Tibial artery (tissue), 4 donors: ENCODE results near the gene KASH5.
"Not testable (repeated sequence)": the region's sequence is repeated elsewhere in the genome, so short reads cannot be mapped to it uniquely, and the experiment has no call there.

ENCODE experiments used
- DNase-seq, 2 donors: peaks; one replicate each; pipeline ENCODE4 v3.0.0-alpha.2; 2019
- H3K27ac ChIP-seq, 2 donors: fragments of 200-600 bp; sonication (generic) in 1 of 2; 1 replicate in 1 of 2; 2 replicates in 1 of 2; pipeline ENCODE4 v1.5.1; 2018 to 2019; ENCODE audit warnings: mild to moderate bottlenecking in 1 of 2
- H3K27me3 ChIP-seq, 2 donors: fragments of 200-600 bp; sonication (generic) in 1 of 2; one replicate each; pipeline versions ENCODE4 v1.5.1 to v1.6.0; 2016 to 2019
- H3K36me3 ChIP-seq, 3 donors: fragments of 200-600 bp; sonication (generic) in 2 of 3; one replicate each; pipeline ENCODE4 v1.5.1; 2016 to 2019; ENCODE audit warnings: mild to moderate bottlenecking in 2 of 3
- H3K4me1 ChIP-seq, 4 donors: fragments of 200-600 bp; sonication (generic) in 2 of 4; 1 replicate in 3 of 4; 2 replicates in 1 of 4; pipeline ENCODE4 v1.5.1; 2016 to 2019
- H3K4me3 ChIP-seq, 2 donors: fragments of 200-600 bp; sonication (generic) in 1 of 2; 1 replicate in 1 of 2; 2 replicates in 1 of 2; pipeline ENCODE4 v1.5.1; 2018 to 2019; ENCODE audit warnings: mild to moderate bottlenecking in 2 of 2
- H3K9me3 ChIP-seq, 3 donors: fragments of 200-600 bp; sonication (generic) in 1 of 3; one replicate each; pipeline ENCODE4 v1.5.1; 2016 to 2019
- CTCF ChIP-seq, 2 experiments: fragments of 200-600 bp in 1 of 2; fragments of 450-650 bp in 1 of 2; IDR thresholded peaks; one replicate each; pipeline ENCODE4 v1.5.1; 2017 to 2019; ENCODE audit warnings: antibody characterized with exemption in 2 of 2, mild to moderate bottlenecking in 1 of 2, moderate library complexity in 1 of 2
- intact Hi-C: fragments of 100-400 bp; cut with DNase I; formaldehyde crosslinking; loops from one replicate; pipeline ENCODE4 v1.15.0; 2023; ENCODE audit warnings: low total_unique reads

KASH5 gene

DNA sequence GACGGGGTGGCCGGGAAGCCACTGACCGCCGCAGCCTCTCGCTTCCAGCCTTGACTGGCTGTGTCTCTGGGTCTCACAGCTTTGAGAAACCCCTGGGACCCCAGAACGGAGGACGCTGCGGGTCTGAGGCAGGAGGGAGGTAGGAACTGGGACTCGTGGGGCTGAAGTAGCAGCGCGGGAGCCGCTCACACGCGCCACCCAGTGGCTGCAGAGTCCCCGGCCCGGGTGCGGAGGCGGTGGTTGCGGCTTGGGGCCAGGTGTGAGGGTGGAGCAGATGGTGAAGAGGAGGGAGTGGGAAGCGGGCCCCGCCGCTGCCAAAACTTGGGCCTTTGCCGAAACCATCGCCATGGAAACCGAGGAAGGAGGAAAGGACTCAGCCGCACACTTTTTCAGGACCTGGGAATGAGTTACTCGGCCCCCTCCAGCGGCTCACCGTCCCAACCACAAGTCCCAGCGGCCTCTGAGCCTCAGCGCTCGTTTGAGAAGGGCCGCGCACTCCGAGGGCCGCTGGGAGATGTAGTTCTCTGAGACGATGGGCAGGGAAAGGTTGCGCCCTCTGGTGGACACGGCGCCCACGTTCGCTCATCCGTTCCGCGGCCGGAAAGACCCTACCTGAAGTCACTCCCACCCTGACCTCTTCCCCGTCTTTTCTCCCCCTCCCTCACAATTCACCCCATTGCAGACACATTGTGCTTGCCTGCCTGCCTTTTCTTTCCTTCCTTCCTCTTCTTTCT, 55.5 kb downstream of the KASH5 start:
- Histone ChIP-seq H3K36me3 (peaks cover 0 to 23% (median 7%) of the 10 kb centered on the region in 3 donors), H3K4me1 (peaks cover 0 to 21% (median 10%) of the 10 kb centered on the region in 4 donors), H3K9me3 (no peaks in the 10 kb centered on the region), H3K4me3 (peak overlapping the region; percentile 57 to 80), H3K27me3 (peaks cover 0 to 40% of the 10 kb centered on the region in 2 donors), H3K27ac (peak overlapping the region; percentile 74 to 77)
- DNase-seq = peak; percentile 96 to 97
- TF ChIP-seq CTCF (IDR thresholded peaks at IDR 0.05) = peak; percentile 77 to 85
- intact Hi-C loops = loop anchor here (2.0 to 10.0 kb wide), 2 partner anchors 51 to 179 kb away; no protein-coding TSS in a partner anchor

GRCh38 chr19:49444100-49444700, 56.2 kb downstream of the KASH5 start:
- intact Hi-C loops = loop anchor here (10.0 kb wide), 1 partner anchor 179 kb away; no protein-coding TSS in a partner anchor
- Histone ChIP-seq H3K4me3 (peak overlapping the region in 1 of 2 donors; percentile 80), H3K27me3 (peaks cover 0 to 34% of the 10 kb centered on the region in 2 donors), H3K36me3 (peaks cover 5 to 30% (median 13%) of the 10 kb centered on the region in 3 donors), H3K4me1 (peaks cover 0 to 21% (median 10%) of the 10 kb centered on the region in 4 donors), H3K27ac (peak overlapping the region in 1 of 2 donors; percentile 77)
- DNase-seq, H3K9me3 ChIP-seq: not testable (repeated sequence)

- peaks cover 0 to 16% of the 10 kb centered on the region in 2 donors for H3K27me3 ChIP-seq
Observed at GRCh38 chr19:49445997-49446396, 57.9 kb downstream of the KASH5 start.

GRCh38 chr19:49447485-49448431, 59.7 kb downstream of the KASH5 start:
- H3K27me3 ChIP-seq = peaks cover 0 to under 1% of the 10 kb centered on the region in 2 donors
- no peak for DNase-seq
- intact Hi-C loops = loop anchor here (10.0 kb wide), 1 partner anchor 183 kb away; no protein-coding TSS in a partner anchor
- TF ChIP-seq CTCF (IDR thresholded peaks at IDR 0.05) = no peak
- H3K4me3 ChIP-seq = no peak overlapping the region
- no peak overlapping the region for H3K27ac ChIP-seq
- H3K9me3 ChIP-seq = no peaks in the 10 kb centered on the region
- peaks cover 7 to 37% (median 17%) of the 10 kb centered on the region in 3 donors for H3K36me3 ChIP-seq
- H3K4me1 ChIP-seq = peaks cover 0 to 16% (median 5%) of the 10 kb centered on the region in 4 donors

More at GRCh38 chr19:49445997-49446396, 57.9 kb downstream of the KASH5 start:
- Histone ChIP-seq H3K27ac (no peak overlapping the region), H3K9me3 (no peaks in the 10 kb centered on the region), H3K36me3 (peaks cover 7 to 37% (median 17%) of the 10 kb centered on the region in 3 donors), H3K4me3 (no peak overlapping the region), H3K4me1 (peaks cover 0 to 28% (median 14%) of the 10 kb centered on the region in 4 donors)
- no peak for TF ChIP-seq CTCF (IDR thresholded peaks at IDR 0.05)
- DNase-seq = no peak
- intact Hi-C loops = loop anchor here (10.0 kb wide), 1 partner anchor 181 kb away; no protein-coding TSS in a partner anchor

GRCh38 chr19:49448432-49448786, 60.4 kb downstream of the KASH5 start:
- peaks cover 0 to 12% (median 4%) of the 10 kb centered on the region in 4 donors for H3K4me1 ChIP-seq
- no peaks in the 10 kb centered on the region for H3K27me3 ChIP-seq
- TF ChIP-seq CTCF (IDR thresholded peaks at IDR 0.05) = no peak
- no peak overlapping the region for H3K4me3 ChIP-seq
- peaks cover 7 to 37% (median 17%) of the 10 kb centered on the region in 3 donors for H3K36me3 ChIP-seq
- no peak overlapping the region for H3K27ac ChIP-seq
- intact Hi-C loops = loop anchor here (10.0 kb wide), 1 partner anchor 184 kb away; no protein-coding TSS in a partner anchor
- H3K9me3 ChIP-seq = no peaks in the 10 kb centered on the region
- no peak for DNase-seq
